Right ventricle myocardium superior (tissue), 1 donor: ENCODE results near the gene ENO1. TPM values are rescaled to one million over a fixed set of nuclear protein-coding genes. Genes with fewer than 3 reads are reported as not detected.
"Not testable (repeated sequence)": the region's sequence is repeated elsewhere in the genome, so short reads cannot be mapped to it uniquely, and the experiment has no call there.

Experiments
- ATAC-seq: fragments of 200-7000 bp; cut with Tn5 transposase; one replicate; pipeline ENCODE4 v1.9.1; 2020; ENCODE audit warnings: mild to moderate bottlenecking; ENCODE audit not compliant: poor library complexity
- DNase-seq: peaks from one replicate; pipeline ENCODE4 v3.0.0-alpha.2; 2020
- intact Hi-C: fragments of 100-400 bp; cut with DNase I; formaldehyde crosslinking; loops from one replicate; pipeline ENCODE4 v1.11.2; 2022
- long read RNA-seq: library from polyadenylated mRNA; unstranded; transcript quantifications from one replicate; pipeline ENCODE4 v2.0.0, GENCODE V29; 2021
- total RNA-seq: library from RNA; stranded (reverse); fragmentation: NEBNext Ultra II Directional; extraction: Animal tissue kit (Norgen Biotek cat#: 25700); gene quantifications from one replicate; pipeline ENCODE4 v1.2.1, GENCODE V29; 2021
- donor health status: DM: no; HTN: yes; CAD: no; lungs with severe emphysema.

ENO1 gene
- total RNA-seq: 136 TPM
- long read RNA-seq, transcript ENO1-217 (12 exons, 1,782 nt): minor isoform, 145 of 364 reads
- long read RNA-seq, transcript ENO1-201 (12 exons, 1,781 nt): major isoform, 167 of 364 reads
- long read RNA-seq, partial matches to known transcripts: 30 of 364 reads
- long read RNA-seq, other reads (novel, unspliced or antisense): 18 of 364 reads

DNA sequence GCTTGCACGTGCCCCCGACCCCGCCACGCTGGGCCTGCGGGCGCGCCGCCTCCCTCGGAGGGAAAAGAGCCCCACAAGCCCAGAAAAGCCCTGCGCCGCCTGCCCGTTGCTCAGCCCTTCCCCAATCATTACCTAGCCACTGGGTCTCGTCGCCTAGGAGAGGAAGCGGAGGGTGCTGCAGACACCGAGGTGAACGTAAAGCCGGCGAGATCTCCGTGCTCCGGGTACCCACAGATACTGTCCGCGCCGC is at the start of gene ENO1:
Gene ENO1 (minus strand): TSS at position 239 of the 250 bp plus-strand sequence. CDS start 3,778 bp downstream, outside the sequence.
- intact Hi-C loops: no loop called here
- ATAC-seq (peak; percentile 3), DNase-seq (no peak)

GRCh38 chr1:8926707-8927694 is 48.5 kb upstream of the ENO1 start:
- intact Hi-C loops: no loop called here
- DNase-seq (no peak), ATAC-seq (no peak)

GRCh38 chr1:8925960-8926359 is 47.5 kb upstream of the ENO1 start:
- ATAC-seq (no peak), DNase-seq (no peak)
- intact Hi-C loops: no loop called here

DNA sequence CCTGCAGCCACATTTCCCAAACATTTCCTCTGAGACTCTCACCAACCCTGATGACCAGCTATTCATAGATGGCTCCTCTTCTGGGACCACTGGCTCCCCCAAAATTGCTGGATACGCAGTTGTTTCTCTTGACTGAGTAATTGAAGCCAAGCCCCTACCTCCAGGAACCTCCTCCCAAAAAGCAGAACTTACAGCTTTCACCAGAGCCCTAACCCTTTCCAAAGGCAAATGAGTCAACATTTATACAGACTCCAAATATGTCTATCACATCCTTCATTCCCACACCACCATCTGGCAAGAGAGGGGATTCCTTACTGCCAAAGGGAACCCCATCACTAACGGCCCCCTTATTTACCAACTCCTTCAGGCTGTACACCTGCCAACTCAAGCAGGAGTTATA is 46.9 kb upstream of the ENO1 start:
- DNase-seq (no peak), ATAC-seq (no peak)
- intact Hi-C loops: no loop called here

GRCh38 chr1:8922962-8923361 is 44.5 kb upstream of the ENO1 start:
- intact Hi-C loops: no loop called here
- DNase-seq (no peak), ATAC-seq (no peak)

- intact Hi-C loops: loop anchor here (5.0 kb wide), 3 partner anchors 70 to 185 kb away; no protein-coding TSS in a partner anchor
- not testable (repeated sequence) for DNase-seq, ATAC-seq
Observed at GRCh38 chr1:8917536-8917935, 39.0 kb upstream of the ENO1 start.

GRCh38 chr1:8915446-8915845 is 37.0 kb upstream of the ENO1 start:
- intact Hi-C loops: loop anchor here (5.0 kb wide), 3 partner anchors 72 to 187 kb away; no protein-coding TSS in a partner anchor
- ATAC-seq (no peak), DNase-seq (no peak)

- intact Hi-C loops: no loop called here
- ATAC-seq (no peak), DNase-seq (no peak)
Observed at GRCh38 chr1:8914466-8914865, 36.0 kb upstream of the ENO1 start.

DNA sequence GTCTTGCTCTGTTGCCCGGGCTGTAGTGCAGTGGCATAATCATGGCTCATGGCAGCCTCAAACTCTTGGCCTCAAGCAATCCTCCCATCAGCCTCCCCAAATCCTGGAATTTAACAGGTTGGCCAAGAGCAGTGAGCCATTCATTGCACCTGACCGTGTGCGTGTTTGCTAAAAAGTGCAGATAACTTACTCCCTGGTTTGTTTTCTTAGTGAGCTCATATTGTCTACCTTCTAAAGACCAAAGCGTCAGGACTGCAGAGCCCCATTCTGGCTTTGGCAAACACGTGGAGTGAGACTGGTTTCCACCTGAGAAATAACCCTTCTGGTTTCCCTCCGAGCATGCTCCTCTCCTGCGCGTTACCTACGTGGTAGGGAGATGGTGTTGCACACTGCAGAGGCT is 35.0 kb upstream of the ENO1 start:
- no peak for DNase-seq
- ATAC-seq: no peak
- intact Hi-C loops: no loop called here

DNA sequence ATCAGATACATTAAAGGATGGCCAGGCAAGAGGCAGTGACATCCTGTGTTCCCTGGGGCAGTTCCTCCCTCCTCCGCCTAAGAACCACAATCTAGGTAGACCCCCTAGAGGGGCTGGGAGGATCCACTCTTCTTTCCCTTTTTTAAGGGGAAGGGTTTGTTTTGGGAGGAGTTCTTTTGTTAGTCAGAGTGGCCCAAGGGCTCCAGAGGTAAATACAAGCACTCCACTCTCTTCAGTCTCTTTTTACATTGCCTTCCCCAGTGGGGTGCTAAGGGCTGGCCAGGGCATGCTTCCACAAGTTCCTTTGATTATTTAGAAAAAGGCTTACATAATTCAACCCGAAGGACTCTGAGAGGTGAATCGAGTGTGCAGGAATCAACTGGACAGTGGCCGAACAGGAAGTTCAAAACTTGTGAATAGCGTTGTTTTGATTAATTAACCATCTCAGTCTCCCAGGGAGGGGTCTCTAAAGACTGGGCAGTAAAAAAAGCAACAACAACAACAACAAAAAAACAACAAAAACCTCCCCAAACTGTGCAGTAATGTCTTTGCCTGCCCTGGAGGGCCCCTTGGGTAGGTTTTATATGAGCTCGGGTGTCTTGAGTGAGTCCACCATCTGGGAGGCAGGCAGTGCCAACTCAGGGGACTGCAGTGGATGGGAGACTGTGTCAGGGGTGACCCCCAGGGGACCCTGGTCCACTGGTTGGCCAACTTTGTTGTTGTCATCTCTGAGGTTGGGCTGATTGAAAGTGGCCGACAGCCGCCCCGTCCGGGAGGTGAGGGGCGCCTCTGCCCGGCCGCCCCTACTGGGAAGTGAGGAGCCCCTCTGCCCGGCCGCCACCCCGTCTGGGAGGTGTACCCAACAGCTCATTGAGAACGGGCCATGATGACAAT is 33.2 kb upstream of the ENO1 start:
- intact Hi-C loops: no loop called here
- DNase-seq (no peak), ATAC-seq (no peak)

DNA sequence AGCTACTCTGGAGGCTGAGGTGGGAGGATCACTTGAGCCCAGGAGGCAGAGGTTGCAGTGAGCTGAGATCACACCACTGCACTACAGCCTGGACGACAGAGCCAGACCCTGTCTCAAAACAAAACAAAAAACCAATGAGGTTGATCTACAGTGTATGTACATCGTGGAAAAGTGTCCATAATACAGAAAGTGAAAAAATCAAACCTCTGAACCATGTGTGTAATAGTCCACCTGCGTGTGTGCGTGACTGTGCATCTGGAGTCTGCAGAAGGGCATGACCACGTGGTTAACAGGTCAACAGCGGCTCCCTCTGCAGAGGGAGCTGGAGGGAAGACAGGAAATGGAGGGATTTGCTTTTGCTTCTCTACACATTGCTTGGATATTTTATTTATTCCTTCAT is 32.4 kb upstream of the ENO1 start:
- no peak for DNase-seq
- intact Hi-C loops: no loop called here
- ATAC-seq: no peak

GRCh38 chr1:8910331-8910730 is 31.8 kb upstream of the ENO1 start:
- DNase-seq (no peak), ATAC-seq (no peak)
- intact Hi-C loops: no loop called here

DNA sequence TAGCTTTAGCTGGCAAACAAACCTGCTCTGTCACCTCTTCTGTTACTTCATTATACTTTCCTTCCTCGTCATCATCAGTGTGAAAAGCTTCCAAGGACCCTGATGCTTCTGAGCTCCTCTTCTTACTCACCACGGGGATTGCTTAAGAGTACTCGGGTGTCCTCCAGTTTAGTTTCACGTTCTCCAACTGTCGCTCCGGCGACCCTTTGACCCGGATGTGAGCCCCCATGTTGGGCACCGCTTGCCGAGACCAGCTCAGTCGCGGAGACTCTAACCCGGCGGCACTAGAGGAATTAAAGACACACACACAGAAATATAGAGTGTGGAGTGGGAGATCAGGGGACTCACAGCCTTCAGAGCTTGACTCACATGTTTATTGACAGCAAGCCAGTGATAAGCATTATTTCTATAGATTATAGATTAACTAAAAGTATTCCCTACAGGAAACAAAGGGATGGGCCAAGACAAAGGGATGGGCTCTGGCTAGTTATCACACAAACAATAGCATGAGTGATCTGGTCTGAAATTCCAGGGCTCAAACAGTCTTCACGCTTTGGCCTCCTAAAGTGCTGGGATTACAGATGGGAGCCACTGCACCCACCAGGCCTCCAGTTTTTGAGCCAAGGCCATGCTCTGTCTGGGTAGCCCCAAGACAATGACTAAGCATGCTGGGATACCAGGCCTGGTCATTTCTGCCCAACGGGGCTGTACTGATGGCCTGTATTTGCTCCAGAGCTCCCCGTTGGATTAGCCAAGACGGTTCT is 30.1 kb upstream of the ENO1 start:
- intact Hi-C loops: no loop called here
- ATAC-seq (no peak), DNase-seq (no peak)

GRCh38 chr1:8905582-8906191 is 27.2 kb upstream of the ENO1 start:
- ATAC-seq (no peak), DNase-seq (no peak)
- intact Hi-C loops: no loop called here

GRCh38 chr1:8903908-8904650 is 25.6 kb upstream of the ENO1 start:
- DNase-seq (no peak), ATAC-seq (peak; percentile 74)
- intact Hi-C loops: no loop called here

- intact Hi-C loops: no loop called here
- peak; percentile 11 for ATAC-seq
- DNase-seq: no peak
Observed at GRCh38 chr1:8903410-8903809, 24.9 kb upstream of the ENO1 start.

- DNase-seq: no peak
- intact Hi-C loops: no loop called here
- ATAC-seq: no peak
Observed at GRCh38 chr1:8902765-8903164, 24.3 kb upstream of the ENO1 start.

- intact Hi-C loops, ATAC-seq, DNase-seq: not testable (repeated sequence)
Observed at GRCh38 chr1:8900684-8901083, 22.2 kb upstream of the ENO1 start.
